Transverse colon (tissue), 4 donors: ENCODE data around the gene ANAPC15.

ENCODE experiments used
- CTCF ChIP-seq, 5 experiments: fragments of 200-600 bp in 3 of 5; fragments of 450-650 bp in 2 of 5; sonication (generic) in 3 of 5; IDR thresholded peaks; 1 replicate in 2 of 5; 2 replicates in 3 of 5; pipeline ENCODE4 v1.5.1; 2016 to 2017; ENCODE audit warnings: antibody characterized with exemption in 5 of 5, inconsistent platforms in 3 of 5, mild to moderate bottlenecking in 2 of 5, moderate library complexity in 1 of 5
- POLR2A ChIP-seq: fragments of 450-650 bp; IDR thresholded peaks from one replicate; pipeline ENCODE4 v1.6.1; 2016; ENCODE audit warnings: antibody characterized with exemption, mild to moderate bottlenecking, moderate library complexity
- POLR2AphosphoS5 ChIP-seq, 3 donors: sonication (generic); formaldehyde crosslinking; IDR thresholded peaks; one replicate each; pipeline ENCODE4 v1.6.1; 2016; ENCODE audit warnings: antibody characterized with exemption in 3 of 3

- TF ChIP-seq CTCF (IDR thresholded peaks at IDR 0.05) = no peak
- no peak for TF ChIP-seq POLR2A
- TF ChIP-seq POLR2AphosphoS5 (IDR thresholded peaks at IDR 0.05) = no peak
Observed at GRCh38 chr11:72111300-72112142, 974 bp downstream of the ANAPC15 start.
